RWPE2 (cell line): ENCODE measurements around the gene PLEKHF1.
"Not testable (repeated sequence)": the region's sequence is repeated elsewhere in the genome, so short reads cannot be mapped to it uniquely, and the experiment has no call there.

Experiments used
- ATAC-seq: fragments of 200-7000 bp; cut with Tn5 transposase; 3 replicates; pipeline ENCODE4 v1.9.1; 2021; ENCODE audit warnings: low read depth
- DNase-seq: peaks from one replicate; pipeline ENCODE4 v3.0.0-alpha.2; 2020; ENCODE audit warnings: low spot score
- H3K27ac ChIP-seq: fragments of 450-650 bp; 2 replicates; pipeline ENCODE4 v1.5.1; 2017; ENCODE audit warnings: mild to moderate bottlenecking; ENCODE audit not compliant: poor library complexity, severe bottlenecking
- H3K27me3 ChIP-seq: fragments of 250-450 bp; sonication (Bioruptor Pico); 2 replicates; pipeline ENCODE4 v1.5.1; 2021; ENCODE audit warnings: mild to moderate bottlenecking, moderate library complexity; ENCODE audit not compliant: insufficient read depth, poor library complexity, severe bottlenecking
- H3K36me3 ChIP-seq: fragments of 250-450 bp; sonication (Bioruptor Pico); 2 replicates; pipeline ENCODE4 v1.5.1; 2020; ENCODE audit warnings: low read depth, mild to moderate bottlenecking, moderate library complexity
- H3K4me1 ChIP-seq: fragments of 250-450 bp; sonication (Bioruptor Pico); 2 replicates; pipeline ENCODE4 v1.5.1; 2021; ENCODE audit warnings: mild to moderate bottlenecking, moderate library complexity; ENCODE audit not compliant: insufficient read depth, poor library complexity, severe bottlenecking
- H3K4me3 ChIP-seq: fragments of 250-450 bp; sonication (Bioruptor Pico); 2 replicates; pipeline ENCODE4 v1.5.1; 2021; ENCODE audit warnings: mild to moderate bottlenecking, moderate library complexity; ENCODE audit not compliant: severe bottlenecking
- H3K9me3 ChIP-seq: fragments of 250-450 bp; sonication (Bioruptor Pico); 2 replicates; pipeline ENCODE4 v1.5.1; 2021; ENCODE audit warnings: mild to moderate bottlenecking, moderate library complexity; ENCODE audit not compliant: severe bottlenecking
- TF ChIP-seq, protein P1 (sequence below): fragments of 450-650 bp; IDR thresholded peaks from one replicate; pipeline ENCODE4 v1.5.1; 2017; ENCODE audit warnings: mild to moderate bottlenecking, moderate library complexity; ENCODE audit not compliant: poor library complexity, severe bottlenecking

The PLEKHF1 gene

DNA sequence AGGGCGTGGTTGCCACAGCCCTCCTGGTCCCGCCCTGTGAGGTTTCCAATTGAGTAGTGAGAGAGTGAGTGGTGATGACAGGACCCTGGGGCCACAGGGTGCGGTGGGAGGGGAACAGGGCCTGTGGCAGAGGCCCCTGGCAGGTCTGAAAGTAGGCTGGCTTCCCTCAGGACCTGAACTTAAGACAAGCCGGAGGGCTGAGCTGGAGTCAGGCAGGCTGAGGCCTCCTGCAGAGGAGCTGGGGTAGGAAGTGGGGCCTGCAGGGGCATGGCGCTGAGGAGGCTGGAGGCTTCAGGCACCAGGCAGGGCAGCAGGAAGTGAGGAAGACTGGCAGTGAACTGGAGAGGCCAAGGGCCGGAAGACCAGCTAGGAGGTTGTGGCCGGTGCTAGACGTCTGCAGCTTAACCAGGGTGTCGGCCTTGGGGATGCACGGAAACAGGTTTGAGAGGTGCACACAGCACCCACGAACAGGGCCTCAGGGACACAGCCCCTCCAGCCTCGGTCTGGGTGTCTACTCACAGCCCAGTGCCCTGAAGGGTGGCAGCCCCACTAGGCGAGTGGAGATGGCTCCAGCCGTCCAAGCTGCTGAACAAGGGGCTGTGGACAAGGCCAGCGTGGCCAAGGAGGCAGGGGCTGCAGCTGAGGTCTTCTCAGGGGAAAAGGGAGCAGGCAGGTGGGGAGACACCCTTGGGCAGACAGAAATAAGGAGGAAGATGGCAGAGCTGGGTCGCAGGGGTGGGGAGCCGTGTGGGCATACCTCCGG is 41.4 kb upstream of the PLEKHF1 start:
- TF ChIP-seq, protein P1, sequence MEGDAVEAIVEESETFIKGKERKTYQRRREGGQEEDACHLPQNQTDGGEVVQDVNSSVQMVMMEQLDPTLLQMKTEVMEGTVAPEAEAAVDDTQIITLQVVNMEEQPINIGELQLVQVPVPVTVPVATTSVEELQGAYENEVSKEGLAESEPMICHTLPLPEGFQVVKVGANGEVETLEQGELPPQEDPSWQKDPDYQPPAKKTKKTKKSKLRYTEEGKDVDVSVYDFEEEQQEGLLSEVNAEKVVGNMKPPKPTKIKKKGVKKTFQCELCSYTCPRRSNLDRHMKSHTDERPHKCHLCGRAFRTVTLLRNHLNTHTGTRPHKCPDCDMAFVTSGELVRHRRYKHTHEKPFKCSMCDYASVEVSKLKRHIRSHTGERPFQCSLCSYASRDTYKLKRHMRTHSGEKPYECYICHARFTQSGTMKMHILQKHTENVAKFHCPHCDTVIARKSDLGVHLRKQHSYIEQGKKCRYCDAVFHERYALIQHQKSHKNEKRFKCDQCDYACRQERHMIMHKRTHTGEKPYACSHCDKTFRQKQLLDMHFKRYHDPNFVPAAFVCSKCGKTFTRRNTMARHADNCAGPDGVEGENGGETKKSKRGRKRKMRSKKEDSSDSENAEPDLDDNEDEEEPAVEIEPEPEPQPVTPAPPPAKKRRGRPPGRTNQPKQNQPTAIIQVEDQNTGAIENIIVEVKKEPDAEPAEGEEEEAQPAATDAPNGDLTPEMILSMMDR = no peak
- Histone ChIP-seq H3K9me3 (no peaks in the 10 kb centered on the region), H3K36me3 (no peaks in the 10 kb centered on the region), H3K27ac (no peak overlapping the region), H3K4me1 (no peaks in the 10 kb centered on the region), H3K27me3 (no peaks in the 10 kb centered on the region), H3K4me3 (no peak overlapping the region)
- DNase-seq (no peak), ATAC-seq (no peak)

DNA sequence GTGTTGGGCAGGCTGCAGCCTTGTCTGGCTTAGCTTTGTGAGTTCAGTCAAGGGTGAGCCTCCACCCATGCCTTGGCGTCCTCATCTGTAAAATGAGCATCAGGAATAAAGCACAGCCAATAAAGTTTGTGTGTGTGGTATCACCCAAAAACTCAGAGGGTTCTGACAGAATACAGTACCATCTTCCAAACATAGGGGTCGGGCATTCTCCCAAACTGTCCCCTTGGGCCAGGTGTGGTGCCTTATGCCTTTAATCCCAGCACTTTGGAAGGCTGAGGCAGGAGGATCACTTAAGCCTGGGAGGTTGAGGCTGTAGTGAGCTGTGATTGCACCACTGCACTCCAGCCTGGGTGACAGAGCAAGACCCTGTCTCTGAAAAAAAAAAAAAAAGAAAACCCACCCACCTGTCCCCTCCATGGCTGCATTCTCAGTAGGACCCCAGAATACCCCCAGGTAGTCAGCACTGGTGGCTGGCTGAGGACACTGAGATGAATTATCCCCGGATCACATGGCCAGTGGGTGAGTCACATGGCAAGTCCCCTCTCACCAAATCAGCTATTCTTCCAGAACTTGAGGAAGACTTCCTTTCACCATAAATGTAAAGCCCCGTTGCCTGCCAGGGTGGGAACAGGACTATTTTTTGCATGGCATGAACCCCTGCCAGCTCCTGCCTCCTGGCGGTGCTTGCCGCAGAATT is 40.6 kb upstream of the PLEKHF1 start:
- Histone ChIP-seq H3K9me3 (no peaks in the 10 kb centered on the region), H3K27me3 (no peaks in the 10 kb centered on the region), H3K4me1 (no peaks in the 10 kb centered on the region), H3K27ac (no peak overlapping the region), H3K36me3 (no peaks in the 10 kb centered on the region), H3K4me3 (no peak overlapping the region)
- DNase-seq (no peak), ATAC-seq (no peak)
- TF ChIP-seq, protein P1 = no peak

GRCh38 chr19:29625186-29625651 is 40.0 kb upstream of the PLEKHF1 start:
- H3K9me3 ChIP-seq = no peaks in the 10 kb centered on the region
- no peaks in the 10 kb centered on the region for H3K27me3 ChIP-seq
- H3K27ac ChIP-seq = no peak overlapping the region
- ATAC-seq = no peak
- no peaks in the 10 kb centered on the region for H3K36me3 ChIP-seq
- H3K4me1 ChIP-seq = no peaks in the 10 kb centered on the region
- TF ChIP-seq, protein P1 = no peak
- H3K4me3 ChIP-seq = no peak overlapping the region
- DNase-seq = no peak

DNA sequence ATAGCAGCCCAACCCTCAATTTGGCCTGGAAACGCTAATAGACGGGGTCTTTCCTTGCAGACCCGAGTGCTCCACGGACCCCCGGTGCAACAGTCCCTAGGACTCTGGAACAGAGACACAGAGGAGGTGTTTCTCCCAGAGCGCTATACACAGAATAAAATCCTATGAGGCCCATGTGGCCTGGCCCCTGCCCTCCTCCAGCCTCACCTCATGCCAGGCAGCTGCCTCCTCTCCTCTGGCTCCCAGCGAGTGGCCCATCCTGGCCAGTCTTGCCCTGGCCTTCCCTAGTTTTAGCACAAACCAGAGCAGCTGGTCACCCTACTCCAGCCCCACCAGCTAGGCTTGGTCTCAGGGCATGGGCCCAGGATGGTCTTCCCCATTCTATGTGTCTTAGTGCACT is 38.9 kb upstream of the PLEKHF1 start:
- no peaks in the 10 kb centered on the region for H3K27me3 ChIP-seq
- H3K27ac ChIP-seq = no peak overlapping the region
- H3K36me3 ChIP-seq = no peaks in the 10 kb centered on the region
- DNase-seq = no peak
- H3K4me3 ChIP-seq = no peak overlapping the region
- ATAC-seq = no peak
- H3K4me1 ChIP-seq = no peaks in the 10 kb centered on the region
- TF ChIP-seq, protein P1 = no peak
- H3K9me3 ChIP-seq = no peaks in the 10 kb centered on the region

DNA sequence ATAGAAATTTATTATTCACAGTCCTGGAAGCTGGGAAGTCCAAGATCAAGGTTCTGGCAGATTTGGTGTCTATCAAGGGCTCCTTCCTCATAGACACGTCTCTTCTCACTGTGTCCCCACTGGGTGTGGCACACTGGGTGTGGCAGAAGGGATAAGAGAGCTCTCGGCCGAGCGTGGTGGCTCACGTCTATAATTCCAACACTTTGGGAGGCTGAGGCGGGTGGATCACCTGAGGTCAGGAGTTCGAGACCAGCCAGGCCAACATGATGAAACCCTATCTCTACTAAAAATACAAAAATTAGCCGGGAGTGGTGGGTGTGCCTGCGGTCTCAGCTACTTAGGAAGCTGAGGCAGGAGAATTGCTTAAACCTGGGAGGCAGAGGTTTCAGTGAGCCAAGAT is 38.4 kb upstream of the PLEKHF1 start:
- not testable (repeated sequence) for H3K27me3 ChIP-seq, DNase-seq, H3K9me3 ChIP-seq, H3K4me3 ChIP-seq, H3K27ac ChIP-seq, H3K36me3 ChIP-seq, ATAC-seq, H3K4me1 ChIP-seq
